GM12873 (cell line): ENCODE results near the gene DYNC2I2.
A peak's percentile ranks its signal among the peaks of the same experiment; 100 is the strongest.

Experiments
- CTCF ChIP-seq: IDR thresholded peaks from 2 replicates; pipeline ENCODE4 v1.5.1; 2012; ENCODE audit warnings: low read depth, mild to moderate bottlenecking, moderate library complexity, low read length, control low read depth; ENCODE audit not compliant: insufficient read depth; ENCODE audit errors: missing control alignments

The DYNC2I2 gene

GRCh38 chr9:128656416-128657343 lies at the start of gene DYNC2I2:
Gene DYNC2I2, minus strand, starts transcription at chr9:128656847. Its CDS starts 121 bp downstream, at chr9:128656726.
- no peak for TF ChIP-seq CTCF

GRCh38 chr9:128706045-128706444 lies 49.4 kb upstream of the DYNC2I2 start:
- no peak for TF ChIP-seq CTCF

GRCh38 chr9:128705051-128705965 lies 48.7 kb upstream of the DYNC2I2 start:
- no peak for TF ChIP-seq CTCF

- no peak for TF ChIP-seq CTCF
Observed at GRCh38 chr9:128704356-128704670, 47.7 kb upstream of the DYNC2I2 start.

- no peak for TF ChIP-seq CTCF
Observed at GRCh38 chr9:128703616-128704355, 47.1 kb upstream of the DYNC2I2 start.

- peak; percentile 9 for TF ChIP-seq CTCF
Observed at GRCh38 chr9:128702949-128703615, 46.4 kb upstream of the DYNC2I2 start.
